ENCODE results near the gene CDH11. TPM values are rescaled to one million over a fixed set of nuclear protein-coding genes. Genes with fewer than 3 reads are reported as not detected.

Gene CDH11
- total RNA-seq, 2 experiments from 2014 or later: not detected

GRCh38 chr16:65123396-65124211 lies 1.7 kb upstream of the CDH11 start:
- no peak overlapping the region for H3K4me3 Mint-ChIP-seq
- CTCF ChIA-PET: no interaction called here
- POLR2A ChIA-PET: no interaction called here
- DNase-seq (no peak), ATAC-seq (no peak)
- H3K27me3 Mint-ChIP-seq: peaks cover 28% of the 10 kb centered on the region
- no peaks in the 10 kb centered on the region for H3K4me1 Mint-ChIP-seq
- no peaks in the 10 kb centered on the region for H3K9me3 Mint-ChIP-seq (ENCODE audit: low read depth)
- no peaks in the 10 kb centered on the region for H3K36me3 Mint-ChIP-seq (ENCODE audit: low read depth)
- H3K27ac Mint-ChIP-seq: no peak overlapping the region
- intact Hi-C loops (cut with DNase I, micrococcal nuclease): loop anchor here in 1 of 2 experiments (5.0 kb wide), 1 partner anchor 1149 kb away; no protein-coding TSS in a partner anchor

GRCh38 chr16:65122724-65123395 lies 997 bp upstream of the CDH11 start:
- Mint-ChIP-seq H3K27ac (no peak overlapping the region), H3K36me3 (ENCODE audit: low read depth) (no peaks in the 10 kb centered on the region), H3K27me3 (peaks cover 31% of the 10 kb centered on the region), H3K4me3 (no peak overlapping the region), H3K4me1 (no peaks in the 10 kb centered on the region), H3K9me3 (ENCODE audit: low read depth) (no peaks in the 10 kb centered on the region)
- CTCF ChIA-PET: no interaction called here
- ATAC-seq: no peak
- DNase-seq: no peak
- intact Hi-C loops (cut with DNase I, micrococcal nuclease): loop anchor here in 1 of 2 experiments (5.0 kb wide), 1 partner anchor 1149 kb away; no protein-coding TSS in a partner anchor
- POLR2A ChIA-PET: no interaction called here

- H3K36me3 Mint-ChIP-seq (ENCODE audit: low read depth): no peaks in the 10 kb centered on the region
- no peak overlapping the region for H3K27ac Mint-ChIP-seq
- H3K4me3 Mint-ChIP-seq: no peak overlapping the region
- H3K9me3 Mint-ChIP-seq (ENCODE audit: low read depth): no peaks in the 10 kb centered on the region
- DNase-seq (no peak), ATAC-seq (no peak)
- CTCF ChIA-PET: interaction anchor here (0.9 kb wide), 1 partner anchor 12 kb away, joined by 3 read pairs; no protein-coding TSS in a partner anchor
- H3K4me1 Mint-ChIP-seq: no peaks in the 10 kb centered on the region
- POLR2A ChIA-PET: no interaction called here
- intact Hi-C loops (cut with DNase I, micrococcal nuclease): loop anchor here in 1 of 2 experiments (5.0 kb wide), 1 partner anchor 1151 kb away; no protein-coding TSS in a partner anchor
- H3K27me3 Mint-ChIP-seq: peaks cover 34% of the 10 kb centered on the region
Measured at GRCh38 chr16:65120831-65121721, 787 bp downstream of the CDH11 start.

- Mint-ChIP-seq H3K4me3 (no peak overlapping the region), H3K9me3 (ENCODE audit: low read depth) (no peaks in the 10 kb centered on the region), H3K36me3 (ENCODE audit: low read depth) (no peaks in the 10 kb centered on the region), H3K4me1 (no peaks in the 10 kb centered on the region), H3K27ac (no peak overlapping the region), H3K27me3 (peaks cover 34% of the 10 kb centered on the region)
- DNase-seq: no peak
- ATAC-seq: no peak
- ChIA-PET CTCF (no interaction called here), POLR2A (no interaction called here)
- intact Hi-C loops (cut with DNase I, micrococcal nuclease): loop anchor here in 1 of 2 experiments (5.0 kb wide), 1 partner anchor 1152 kb away; no protein-coding TSS in a partner anchor
Measured at GRCh38 chr16:65120461-65120830, 1.4 kb downstream of the CDH11 start.

- DNase-seq (no peak), ATAC-seq (no peak)
- H3K4me1 Mint-ChIP-seq: no peaks in the 10 kb centered on the region
- POLR2A ChIA-PET: no interaction called here
- peaks cover 34% of the 10 kb centered on the region for H3K27me3 Mint-ChIP-seq
- CTCF ChIA-PET: no interaction called here
- H3K4me3 Mint-ChIP-seq: no peak overlapping the region
- no peak overlapping the region for H3K27ac Mint-ChIP-seq
- intact Hi-C loops (cut with DNase I, micrococcal nuclease): loop anchor here (5.0 kb wide), 3 partner anchors 1033 to 1758 kb away; no protein-coding TSS in a partner anchor
- no peaks in the 10 kb centered on the region for H3K36me3 Mint-ChIP-seq (ENCODE audit: low read depth)
- no peaks in the 10 kb centered on the region for H3K9me3 Mint-ChIP-seq (ENCODE audit: low read depth)
Measured at GRCh38 chr16:65119901-65120401, 1.9 kb downstream of the CDH11 start.

- ChIA-PET CTCF (no interaction called here), POLR2A (no interaction called here)
- Mint-ChIP-seq H3K9me3 (ENCODE audit: low read depth) (no peaks in the 10 kb centered on the region), H3K27me3 (peaks cover 34% of the 10 kb centered on the region), H3K36me3 (ENCODE audit: low read depth) (no peaks in the 10 kb centered on the region), H3K4me3 (no peak overlapping the region), H3K4me1 (no peaks in the 10 kb centered on the region), H3K27ac (no peak overlapping the region)
- DNase-seq (no peak), ATAC-seq (no peak)
- intact Hi-C loops (cut with DNase I, micrococcal nuclease): loop anchor here (5.0 kb wide), 2 partner anchors 1032 to 1757 kb away; no protein-coding TSS in a partner anchor
Measured at GRCh38 chr16:65119435-65119834, 2.4 kb downstream of the CDH11 start.

- no peak overlapping the region for H3K27ac Mint-ChIP-seq
- peaks cover 30% of the 10 kb centered on the region for H3K27me3 Mint-ChIP-seq
- no peak for ATAC-seq
- intact Hi-C loops (cut with DNase I, micrococcal nuclease): loop anchor here (1.0 to 5.0 kb wide), 3 partner anchors 1032 to 1758 kb away; no protein-coding TSS in a partner anchor
- H3K4me1 Mint-ChIP-seq: no peaks in the 10 kb centered on the region
- H3K9me3 Mint-ChIP-seq (ENCODE audit: low read depth): no peaks in the 10 kb centered on the region
- no peaks in the 10 kb centered on the region for H3K36me3 Mint-ChIP-seq (ENCODE audit: low read depth)
- CTCF ChIA-PET: no interaction called here
- DNase-seq: no peak
- H3K4me3 Mint-ChIP-seq: no peak overlapping the region
- POLR2A ChIA-PET: no interaction called here
Measured at GRCh38 chr16:65118871-65119270, 3.0 kb downstream of the CDH11 start.

- ChIA-PET POLR2A (no interaction called here), CTCF (interaction anchor here (0.8 kb wide), 1 partner anchor 8 kb away, joined by 5 read pairs; no protein-coding TSS in a partner anchor)
- Mint-ChIP-seq H3K4me3 (no peak overlapping the region), H3K27ac (no peak overlapping the region), H3K27me3 (peaks cover 23% of the 10 kb centered on the region), H3K36me3 (ENCODE audit: low read depth) (no peaks in the 10 kb centered on the region), H3K9me3 (ENCODE audit: low read depth) (no peaks in the 10 kb centered on the region), H3K4me1 (no peaks in the 10 kb centered on the region)
- intact Hi-C loops (cut with DNase I, micrococcal nuclease): loop anchor here (1.0 to 5.0 kb wide), 3 partner anchors 1031 to 1757 kb away; no protein-coding TSS in a partner anchor
- DNase-seq (peak; percentile 65), ATAC-seq (peak; percentile 30)
Measured at GRCh38 chr16:65117811-65118448, 3.9 kb downstream of the CDH11 start.

GRCh38 chr16:65116818-65117430 lies 4.9 kb downstream of the CDH11 start:
- no peak overlapping the region for H3K4me3 Mint-ChIP-seq
- peaks cover 23% of the 10 kb centered on the region for H3K27me3 Mint-ChIP-seq
- no peaks in the 10 kb centered on the region for H3K9me3 Mint-ChIP-seq (ENCODE audit: low read depth)
- no peak overlapping the region for H3K27ac Mint-ChIP-seq
- DNase-seq: no peak
- CTCF ChIA-PET: interaction anchor here (0.7 kb wide), 1 partner anchor 10 kb away, joined by 3 read pairs; no protein-coding TSS in a partner anchor
- no peaks in the 10 kb centered on the region for H3K36me3 Mint-ChIP-seq (ENCODE audit: low read depth)
- ATAC-seq: no peak
- POLR2A ChIA-PET: no interaction called here
- no peaks in the 10 kb centered on the region for H3K4me1 Mint-ChIP-seq
- intact Hi-C loops (cut with DNase I, micrococcal nuclease): loop anchor here (5.0 kb wide), 2 partner anchors 1030 to 1755 kb away; no protein-coding TSS in a partner anchor

- intact Hi-C loops (cut with DNase I, micrococcal nuclease): loop anchor here (5.0 kb wide), 2 partner anchors 1029 to 1754 kb away; no protein-coding TSS in a partner anchor
- ATAC-seq: no peak
- no peaks in the 10 kb centered on the region for H3K4me1 Mint-ChIP-seq
- no peak for DNase-seq
- ChIA-PET CTCF (interaction anchor here (0.6 to 0.7 kb wide), 2 partner anchors 10 to 1197 kb away, joined by 3 read pairs; no protein-coding TSS in a partner anchor), POLR2A (no interaction called here)
- no peak overlapping the region for H3K4me3 Mint-ChIP-seq
- H3K27me3 Mint-ChIP-seq: peaks cover 20% of the 10 kb centered on the region
- H3K27ac Mint-ChIP-seq: no peak overlapping the region
- no peaks in the 10 kb centered on the region for H3K36me3 Mint-ChIP-seq (ENCODE audit: low read depth)
- H3K9me3 Mint-ChIP-seq (ENCODE audit: low read depth): no peaks in the 10 kb centered on the region
Measured at GRCh38 chr16:65116216-65116615, 5.6 kb downstream of the CDH11 start.

All from activated CD4-positive, alpha-beta T cell treated with anti-CD3 and anti-CD28 coated beads for 36 hours (primary cell).